CD4-positive, CD25-positive, alpha-beta regulatory T cell (primary cell): ENCODE data around the gene RAB44. TPM values are rescaled to one million over a fixed set of nuclear protein-coding genes. Genes with fewer than 3 reads are reported as not detected.
A peak's percentile ranks its signal among the peaks of the same experiment; 100 is the strongest.
"Not testable (repeated sequence)": the region's sequence is repeated elsewhere in the genome, so short reads cannot be mapped to it uniquely, and the experiment has no call there.

Experiments
- ATAC-seq, 2 donors: fragments of 150-1000 bp; cut with Tn5 transposase; one replicate each; pipeline ENCODE4 v1.10.0; 2021; ENCODE audit warnings: low read depth in 2 of 2, moderate number of reproducible peaks in 2 of 2, moderate library complexity in 1 of 2
- DNase-seq, 3 donors: peaks; one replicate each; pipeline versions ENCODE4 v3.0.0 to v3.0.0-alpha.2; 2012 to 2022; ENCODE audit warnings: mixed read lengths in 1 of 3
- H3K27ac ChIP-seq: one replicate; pipeline ENCODE4 v1.7.0; 2013; ENCODE audit warnings: mild to moderate bottlenecking, low read length; ENCODE audit not compliant: insufficient read depth, poor library complexity, severe bottlenecking
- H3K27me3 ChIP-seq: one replicate; pipeline ENCODE4 v1.7.0; 2013; ENCODE audit warnings: low read length; ENCODE audit not compliant: control insufficient read depth, insufficient read depth
- H3K36me3 ChIP-seq: one replicate; pipeline ENCODE4 v1.7.0; 2013; ENCODE audit warnings: mild to moderate bottlenecking, low read length, moderate library complexity; ENCODE audit not compliant: control insufficient read depth, insufficient read depth
- H3K4me1 ChIP-seq: 2 replicates; pipeline ENCODE4 v1.7.0; 2013; ENCODE audit warnings: mild to moderate bottlenecking, low read length; ENCODE audit not compliant: insufficient read depth, control insufficient read depth, poor library complexity, severe bottlenecking
- H3K4me3 ChIP-seq: one replicate; pipeline ENCODE4 v1.7.0; 2013; ENCODE audit warnings: low read depth, mild to moderate bottlenecking, low read length, moderate library complexity
- H3K9me3 ChIP-seq, 2 experiments: 1 replicate in 1 of 2; 2 replicates in 1 of 2; pipeline ENCODE4 v1.7.0; 2013; ENCODE audit warnings: low read length in 2 of 2, mild to moderate bottlenecking in 1 of 2, moderate library complexity in 1 of 2; ENCODE audit not compliant: control insufficient read depth in 2 of 2
- H3K27ac Mint-ChIP-seq, 3 donors: one replicate each; pipeline ENCODE4 v1.8.0; 2020 to 2022; ENCODE audit warnings: mild to moderate bottlenecking in 3 of 3, mixed read lengths in 3 of 3, moderate library complexity in 2 of 3
- H3K27me3 Mint-ChIP-seq: one replicate; pipeline ENCODE4 v1.8.0; 2022; ENCODE audit warnings: mild to moderate bottlenecking, mixed read lengths
- H3K36me3 Mint-ChIP-seq: one replicate; pipeline ENCODE4 v1.8.0; 2020; ENCODE audit warnings: mixed read lengths
- H3K4me1 Mint-ChIP-seq, 4 donors: one replicate each; pipeline ENCODE4 v1.8.0; 2020 to 2022; ENCODE audit warnings: mixed read lengths in 4 of 4, mild to moderate bottlenecking in 1 of 4
- H3K4me3 Mint-ChIP-seq, 4 donors: one replicate each; pipeline ENCODE4 v1.8.0; 2020 to 2022; ENCODE audit warnings: mild to moderate bottlenecking in 4 of 4, mixed read lengths in 4 of 4, moderate library complexity in 3 of 4
- H3K9me3 Mint-ChIP-seq, 7 donors: one replicate each; pipeline ENCODE4 v1.8.0; 2020 to 2022; ENCODE audit warnings: mixed read lengths in 7 of 7, mild to moderate bottlenecking in 3 of 7, moderate library complexity in 2 of 7
- polyA plus RNA-seq, 4 donors: library from polyadenylated mRNA; unstranded; fragments of 300-500 nt; fragmentation: Illumina TruSeq; gene quantifications; one replicate each; pipeline ENCODE4 v1.2.3, GENCODE V29; 2021
- total RNA-seq: library from RNA; stranded (reverse); gene quantifications from one replicate; pipeline ENCODE4 v1.2.3, GENCODE V29; 2022

RAB44 gene
- total and polyA plus RNA-seq, 5 donors from 2014 or later: 0.27 TPM; not detected in 4

- H3K4me3 ChIP-seq: no peak overlapping the region
- Mint-ChIP-seq H3K4me3 (no peak overlapping the region), H3K27me3 (no peaks in the 10 kb centered on the region), H3K36me3 (no peaks in the 10 kb centered on the region), H3K9me3 (peaks cover 0 to 2% (median 0%) of the 10 kb centered on the region in 7 donors), H3K27ac (no peak overlapping the region), H3K4me1 (peaks cover 0 to 2% (median 0%) of the 10 kb centered on the region in 4 donors)
- H3K36me3 ChIP-seq: no peaks in the 10 kb centered on the region
- no peak for ATAC-seq
- H3K27ac ChIP-seq: no peak overlapping the region
- no peaks in the 10 kb centered on the region for H3K27me3 ChIP-seq
- H3K9me3 ChIP-seq: no peaks in the 10 kb centered on the region
- DNase-seq: no peak
- no peaks in the 10 kb centered on the region for H3K4me1 ChIP-seq
Measured at GRCh38 chr6:36719126-36719525, 21.5 kb downstream of the RAB44 start.

- H3K9me3 ChIP-seq: no peaks in the 10 kb centered on the region
- Mint-ChIP-seq H3K36me3 (no peaks in the 10 kb centered on the region), H3K4me3 (no peak overlapping the region), H3K9me3 (peaks cover 0 to 2% (median 0%) of the 10 kb centered on the region in 7 donors), H3K27ac (peak overlapping the region in 1 of 3 donors; percentile 5), H3K27me3 (no peaks in the 10 kb centered on the region), H3K4me1 (peaks cover 0 to 2% (median 0%) of the 10 kb centered on the region in 4 donors)
- no peak overlapping the region for H3K27ac ChIP-seq
- ATAC-seq (no peak), DNase-seq (no peak)
- no peaks in the 10 kb centered on the region for H3K27me3 ChIP-seq
- no peaks in the 10 kb centered on the region for H3K4me1 ChIP-seq
- H3K4me3 ChIP-seq: no peak overlapping the region
- H3K36me3 ChIP-seq: no peaks in the 10 kb centered on the region
Measured at GRCh38 chr6:36720251-36721141, 22.9 kb downstream of the RAB44 start.

- no peak overlapping the region for H3K27ac Mint-ChIP-seq
Measured at GRCh38 chr6:36721369-36722140, 23.9 kb downstream of the RAB44 start.

GRCh38 chr6:36722365-36722764 is 24.7 kb downstream of the RAB44 start:
- Mint-ChIP-seq H3K4me1 (peaks cover 0 to 2% (median 0%) of the 10 kb centered on the region in 4 donors), H3K9me3 (peaks cover 0 to 2% (median 0%) of the 10 kb centered on the region in 7 donors), H3K27me3 (no peaks in the 10 kb centered on the region), H3K27ac (no peak overlapping the region), H3K36me3 (no peaks in the 10 kb centered on the region), H3K4me3 (no peak overlapping the region)
- DNase-seq (no peak), ATAC-seq (no peak)
- Histone ChIP-seq H3K27ac (no peak overlapping the region), H3K4me3 (no peak overlapping the region), H3K36me3 (no peaks in the 10 kb centered on the region), H3K27me3 (no peaks in the 10 kb centered on the region), H3K9me3 (no peaks in the 10 kb centered on the region), H3K4me1 (no peaks in the 10 kb centered on the region)

More at GRCh38 chr6:36721369-36722140, 23.9 kb downstream of the RAB44 start:
- H3K4me1 Mint-ChIP-seq: peaks cover 0 to 2% (median 0%) of the 10 kb centered on the region in 4 donors
- Histone ChIP-seq H3K4me3 (no peak overlapping the region), H3K27me3 (no peaks in the 10 kb centered on the region), H3K4me1 (no peaks in the 10 kb centered on the region), H3K9me3 (no peaks in the 10 kb centered on the region), H3K36me3 (no peaks in the 10 kb centered on the region), H3K27ac (no peak overlapping the region)
- DNase-seq (no peak), ATAC-seq (no peak)
- peaks cover 0 to 2% (median 0%) of the 10 kb centered on the region in 7 donors for H3K9me3 Mint-ChIP-seq
- H3K36me3 Mint-ChIP-seq: no peaks in the 10 kb centered on the region
- no peak overlapping the region for H3K4me3 Mint-ChIP-seq
- H3K27me3 Mint-ChIP-seq: no peaks in the 10 kb centered on the region

GRCh38 chr6:36722879-36723278 is 25.3 kb downstream of the RAB44 start:
- no peak overlapping the region for H3K27ac Mint-ChIP-seq
- no peak overlapping the region for H3K4me3 Mint-ChIP-seq
- no peaks in the 10 kb centered on the region for H3K4me1 ChIP-seq
- no peak overlapping the region for H3K4me3 ChIP-seq
- peaks cover 0 to 6% (median 2%) of the 10 kb centered on the region in 4 donors for H3K4me1 Mint-ChIP-seq
- H3K27me3 ChIP-seq: no peaks in the 10 kb centered on the region
- H3K36me3 ChIP-seq: no peaks in the 10 kb centered on the region
- DNase-seq (no peak), ATAC-seq (no peak)
- H3K27ac ChIP-seq: no peak overlapping the region
- H3K27me3 Mint-ChIP-seq: no peaks in the 10 kb centered on the region
- H3K9me3 Mint-ChIP-seq: peaks cover 0 to 2% (median 0%) of the 10 kb centered on the region in 7 donors
- no peaks in the 10 kb centered on the region for H3K9me3 ChIP-seq
- no peaks in the 10 kb centered on the region for H3K36me3 Mint-ChIP-seq

GRCh38 chr6:36723992-36724391 is 26.4 kb downstream of the RAB44 start:
- H3K4me3 Mint-ChIP-seq, H3K4me1 Mint-ChIP-seq, H3K27ac ChIP-seq, H3K27me3 Mint-ChIP-seq, H3K36me3 Mint-ChIP-seq, H3K4me1 ChIP-seq, H3K9me3 Mint-ChIP-seq, H3K4me3 ChIP-seq, H3K9me3 ChIP-seq, H3K36me3 ChIP-seq, ATAC-seq, DNase-seq, H3K27me3 ChIP-seq, H3K27ac Mint-ChIP-seq: not testable (repeated sequence)

GRCh38 chr6:36724514-36725390 is 27.1 kb downstream of the RAB44 start:
- H3K36me3 Mint-ChIP-seq: no peaks in the 10 kb centered on the region
- H3K36me3 ChIP-seq: no peaks in the 10 kb centered on the region

More at GRCh38 chr6:36724514-36725390, 27.1 kb downstream of the RAB44 start:
- no peaks in the 10 kb centered on the region for H3K9me3 ChIP-seq
- H3K9me3 Mint-ChIP-seq: peaks cover 0 to 2% (median 0%) of the 10 kb centered on the region in 7 donors
- H3K4me3 Mint-ChIP-seq: no peak overlapping the region
- no peaks in the 10 kb centered on the region for H3K27me3 ChIP-seq
- H3K4me1 Mint-ChIP-seq: peaks cover 0 to 7% (median 6%) of the 10 kb centered on the region in 4 donors
- H3K27ac ChIP-seq: no peak overlapping the region
- no peaks in the 10 kb centered on the region for H3K4me1 ChIP-seq
- no peaks in the 10 kb centered on the region for H3K27me3 Mint-ChIP-seq
- no peak overlapping the region for H3K27ac Mint-ChIP-seq
- H3K4me3 ChIP-seq: no peak overlapping the region
- DNase-seq: peak in 1 of 3 donors; percentile 65
- peak in 1 of 2 donors; percentile 29 for ATAC-seq
